ENCODE data around the gene CIRBP. TPM values are rescaled to one million over a fixed set of nuclear protein-coding genes. Genes with fewer than 3 reads are reported as not detected.

The CIRBP gene
- polyA plus RNA-seq, 1 of the 3 experiments (the other 2 are of a cell fraction) = 762 TPM

DNA sequence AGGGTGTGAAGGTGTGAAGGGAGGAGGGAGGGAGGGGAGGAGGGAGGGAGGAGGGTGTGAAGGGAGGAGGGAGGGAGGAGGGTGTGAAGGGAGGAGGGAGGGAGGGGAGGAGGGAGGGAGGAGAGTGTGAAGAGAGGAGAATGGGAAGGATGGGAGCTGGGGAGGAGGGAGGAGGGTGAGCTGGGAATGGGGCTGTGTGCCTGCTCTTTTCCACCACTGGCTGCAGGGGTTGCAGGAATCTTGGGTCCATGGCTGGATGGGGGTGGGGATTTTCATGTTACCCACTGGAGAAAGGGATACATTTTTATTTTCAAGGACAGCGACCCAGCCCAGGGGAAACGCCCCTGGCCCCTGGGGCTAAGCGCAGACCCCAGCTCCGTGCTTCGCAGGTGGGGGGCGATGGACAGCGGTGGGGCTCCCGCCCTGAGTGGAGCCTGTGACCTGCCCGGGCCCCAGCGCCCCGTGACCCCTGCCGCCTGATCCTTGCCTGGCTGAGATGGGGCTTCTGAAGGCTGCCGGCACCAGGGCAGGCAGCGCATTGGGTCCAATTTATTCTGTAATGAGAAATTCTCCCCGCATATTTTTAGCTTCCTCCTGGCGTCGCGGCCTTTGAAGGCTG, 13.6 kb downstream of the CIRBP start (continued):
- TF ChIP-seq, protein P1, sequence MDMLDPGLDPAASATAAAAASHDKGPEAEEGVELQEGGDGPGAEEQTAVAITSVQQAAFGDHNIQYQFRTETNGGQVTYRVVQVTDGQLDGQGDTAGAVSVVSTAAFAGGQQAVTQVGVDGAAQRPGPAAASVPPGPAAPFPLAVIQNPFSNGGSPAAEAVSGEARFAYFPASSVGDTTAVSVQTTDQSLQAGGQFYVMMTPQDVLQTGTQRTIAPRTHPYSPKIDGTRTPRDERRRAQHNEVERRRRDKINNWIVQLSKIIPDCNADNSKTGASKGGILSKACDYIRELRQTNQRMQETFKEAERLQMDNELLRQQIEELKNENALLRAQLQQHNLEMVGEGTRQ (IDR thresholded peaks at IDR 0.05; ENCODE audit: borderline replicate concordance, low read depth, low read length) = no peak
- no peak for TF ChIP-seq GATA2 (CRISPR knock-in tag; IDR thresholded peaks at IDR 0.05)

DNA sequence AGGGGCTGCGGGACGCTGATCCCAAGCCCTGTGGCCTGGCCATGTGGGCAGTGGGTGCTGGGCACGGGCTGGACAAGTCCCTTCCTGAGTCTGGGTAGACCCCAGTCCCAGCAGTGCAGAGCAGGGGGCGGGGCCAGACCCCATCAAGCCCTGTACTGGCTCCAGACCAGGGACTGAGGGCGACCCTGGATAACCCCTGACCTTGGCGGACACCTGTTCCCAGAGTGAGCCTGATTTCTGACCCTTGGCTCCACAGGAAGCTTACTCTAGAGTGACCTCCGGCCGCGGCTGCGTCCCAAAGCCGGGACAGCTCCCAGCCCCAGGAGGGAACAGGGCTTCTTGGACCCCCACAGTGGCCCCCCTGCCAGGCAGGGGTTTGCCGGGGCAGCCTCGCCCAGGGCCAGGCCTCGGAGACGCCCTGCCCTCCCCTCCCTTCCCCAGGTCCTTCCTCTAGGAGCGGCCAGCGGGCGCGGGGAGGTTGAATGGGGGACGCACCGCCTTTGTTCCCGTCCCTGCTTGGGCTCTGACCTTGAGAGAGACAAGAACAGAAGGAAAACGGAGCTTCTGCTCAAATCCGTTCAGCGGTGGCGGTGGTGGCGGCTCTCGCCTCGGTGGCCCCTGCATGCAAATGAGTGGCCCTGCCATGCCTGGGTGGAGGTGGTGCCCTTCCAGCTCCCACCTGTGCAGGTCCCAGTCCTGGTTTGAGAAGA, 14.2 kb downstream of the CIRBP start:
- CTCF ChIA-PET = interaction anchor here (0.6 to 3.2 kb wide), 7 partner anchors 17 to 162 kb away, joined by 3 to 17 read pairs (median 7); no protein-coding TSS in a partner anchor

DNA sequence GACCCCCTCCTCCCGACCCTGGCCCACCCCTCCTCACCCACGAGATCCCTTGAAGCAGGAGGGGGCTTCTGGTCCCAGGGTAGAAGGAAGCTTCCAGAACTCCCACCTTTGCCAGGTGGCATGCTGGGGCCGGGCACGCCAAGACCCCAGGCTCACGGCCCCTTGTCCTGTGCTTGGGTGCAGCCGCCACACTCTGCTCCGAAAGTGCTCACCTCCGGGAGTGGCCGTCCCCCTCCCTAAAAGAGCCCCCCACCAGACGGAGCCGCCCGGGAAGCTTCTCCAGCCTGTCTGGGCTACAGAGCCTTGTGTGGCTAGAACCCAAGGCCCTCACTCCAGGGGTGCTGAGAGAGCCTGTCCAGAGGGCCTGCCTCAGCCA, 14.8 kb downstream of the CIRBP start:
- H3K4me1 ChIP-seq (ENCODE audit: control insufficient read depth in 1 of 2, insufficient read depth in 2 of 2, low read depth in 1 of 2, low read length in 1 of 2) = peaks cover 0 to 8% of the 10 kb centered on the region in 2 experiments; a peak in 1 of 4 replicates
- peaks cover 0 to 13% of the 10 kb centered on the region in 2 experiments for H3K36me3 ChIP-seq (replicated peaks in 1 of 2; ENCODE audit: control insufficient read depth in 1 of 2, insufficient read depth in 2 of 2, low read length in 1 of 2)
- no peak for DNase-seq
- H3K79me2 ChIP-seq (ENCODE audit: insufficient read depth) = no peaks in the 10 kb centered on the region
- H3K27ac ChIP-seq (ENCODE audit: low read depth in 2 of 2, low read length in 1 of 2) = no peak overlapping the region
- POLR2A ChIA-PET = interaction anchor here (0.9 to 2.3 kb wide), 3 partner anchors 9 to 71 kb away, joined by 3 to 9 read pairs (median 4); partner anchors contain the start of genes CIRBP and FAM174C
- no peak overlapping the region for H3K9ac ChIP-seq
- H3K4me2 ChIP-seq = no peak overlapping the region
- H4K20me1 ChIP-seq (ENCODE audit: insufficient read depth) = peaks cover 5% of the 10 kb centered on the region
- CTCF ChIA-PET = interaction anchor here (0.8 to 3.2 kb wide), 8 partner anchors 14 to 161 kb away, joined by 3 to 17 read pairs (median 6); partner anchors contain the start of gene CIRBP
- WGBS (ENCODE audit: low lambda C conversion rate) = no CpG with 5 or more reads among the region's 12 CpGs
- no peak overlapping the region for H3K4me3 ChIP-seq (ENCODE audit: low read depth in 2 of 2, low read length in 1 of 2)
- H3K9me2 ChIP-seq = no peaks in the 10 kb centered on the region
- H2AFZ ChIP-seq (ENCODE audit: low read depth) = no peak overlapping the region
- TF ChIP-seq, protein P2, sequence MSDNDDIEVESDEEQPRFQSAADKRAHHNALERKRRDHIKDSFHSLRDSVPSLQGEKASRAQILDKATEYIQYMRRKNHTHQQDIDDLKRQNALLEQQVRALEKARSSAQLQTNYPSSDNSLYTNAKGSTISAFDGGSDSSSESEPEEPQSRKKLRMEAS (IDR thresholded peaks at IDR 0.05; ENCODE audit: low read depth) = no peak
- TF ChIP-seq FOSL2 (IDR thresholded peaks at IDR 0.05; ENCODE audit: borderline replicate concordance, low read depth) (no peak), CHD2 (IDR thresholded peaks at IDR 0.05; ENCODE audit: low read length, partially characterized antibody) (no peak)
- no peaks in the 10 kb centered on the region for H3K27me3 ChIP-seq (ENCODE audit: insufficient read depth)
- H3F3A ChIP-seq (replicated peaks; ENCODE audit: insufficient read depth) = peaks cover 27% of the 10 kb centered on the region
- H3K9me3 ChIP-seq = no peaks in the 10 kb centered on the region

More for the DNA sequence above, 14.2 kb downstream of the CIRBP start:
- Histone ChIP-seq H3K9me3 (no peaks in the 10 kb centered on the region), H3K27me3 (ENCODE audit: insufficient read depth) (no peaks in the 10 kb centered on the region), H3K9ac (no peak overlapping the region), H3F3A (replicated peaks; ENCODE audit: insufficient read depth) (peaks cover 27% of the 10 kb centered on the region), H2AFZ (ENCODE audit: low read depth) (no peak overlapping the region), H3K27ac (ENCODE audit: low read depth in 2 of 2, low read length in 1 of 2) (no peak overlapping the region), H3K4me3 (ENCODE audit: low read depth in 2 of 2, low read length in 1 of 2) (no peak overlapping the region), H3K79me2 (ENCODE audit: insufficient read depth) (no peaks in the 10 kb centered on the region), H3K4me1 (ENCODE audit: control insufficient read depth in 1 of 2, insufficient read depth in 2 of 2, low read depth in 1 of 2, low read length in 1 of 2) (peaks cover 0 to 8% of the 10 kb centered on the region in 2 experiments; a peak in 1 of 4 replicates), H4K20me1 (ENCODE audit: insufficient read depth) (peaks cover 5% of the 10 kb centered on the region), H3K36me3 (replicated peaks in 1 of 2; ENCODE audit: control insufficient read depth in 1 of 2, insufficient read depth in 2 of 2, low read length in 1 of 2) (peaks cover 0 to 15% of the 10 kb centered on the region in 2 experiments), H3K4me2 (no peak overlapping the region), H3K9me2 (no peaks in the 10 kb centered on the region)
- no peak for TF ChIP-seq RFX5 (IDR thresholded peaks at IDR 0.05; ENCODE audit: low read length)
- no peak for TF ChIP-seq CHD2 (IDR thresholded peaks at IDR 0.05; ENCODE audit: low read length, partially characterized antibody)
- TF ChIP-seq, protein P3, sequence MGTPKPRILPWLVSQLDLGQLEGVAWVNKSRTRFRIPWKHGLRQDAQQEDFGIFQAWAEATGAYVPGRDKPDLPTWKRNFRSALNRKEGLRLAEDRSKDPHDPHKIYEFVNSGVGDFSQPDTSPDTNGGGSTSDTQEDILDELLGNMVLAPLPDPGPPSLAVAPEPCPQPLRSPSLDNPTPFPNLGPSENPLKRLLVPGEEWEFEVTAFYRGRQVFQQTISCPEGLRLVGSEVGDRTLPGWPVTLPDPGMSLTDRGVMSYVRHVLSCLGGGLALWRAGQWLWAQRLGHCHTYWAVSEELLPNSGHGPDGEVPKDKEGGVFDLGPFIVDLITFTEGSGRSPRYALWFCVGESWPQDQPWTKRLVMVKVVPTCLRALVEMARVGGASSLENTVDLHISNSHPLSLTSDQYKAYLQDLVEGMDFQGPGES (IDR thresholded peaks at IDR 0.05; ENCODE audit: low read depth, low read length) = no peak
- no peak for TF ChIP-seq RXRA (IDR thresholded peaks at IDR 0.05; ENCODE audit: borderline replicate concordance, low read depth)
- 93% methylated on average over 21 of the region's 29 CpGs for WGBS (ENCODE audit: low lambda C conversion rate)
- POLR2A ChIA-PET = interaction anchor here (0.9 to 2.3 kb wide), 3 partner anchors 14 to 71 kb away, joined by 3 to 9 read pairs (median 4); partner anchors contain the start of gene CIRBP
- no peak for DNase-seq
